Measurements from ENCODE around the gene PPP4R2. TPM values are rescaled to one million over a fixed set of nuclear protein-coding genes. Genes with fewer than 3 reads are reported as not detected.
A peak's percentile ranks its signal among the peaks of the same experiment; 100 is the strongest.

PPP4R2 gene
- total RNA-seq, 1 experiment from 2014 or later = 53.7 TPM

GRCh38 chr3:72964633-72965032 is 32.0 kb upstream of the PPP4R2 start:
- Histone ChIP-seq H3K36me3 (no peaks in the 10 kb centered on the region), H3K9me3 (replicated peaks) (no peaks in the 10 kb centered on the region), H3K27me3 (replicated peaks) (no peaks in the 10 kb centered on the region), H3K4me3 (no peak overlapping the region), H3K4me1 (replicated peaks) (no peaks in the 10 kb centered on the region), H3K27ac (no peak overlapping the region)
- DNase-seq (ENCODE audit: low read depth in 1 of 2, low spot score in 2 of 2) = no peak

- Histone ChIP-seq H3K4me1 (replicated peaks) (no peaks in the 10 kb centered on the region), H3K36me3 (no peaks in the 10 kb centered on the region), H3K27ac (no peak overlapping the region), H3K4me3 (no peak overlapping the region), H3K9me3 (replicated peaks) (no peaks in the 10 kb centered on the region), H3K27me3 (replicated peaks) (no peaks in the 10 kb centered on the region)
- DNase-seq (ENCODE audit: low read depth in 1 of 2, low spot score in 2 of 2) = no peak
Observed at GRCh38 chr3:72968266-72968664, 28.3 kb upstream of the PPP4R2 start.

DNA sequence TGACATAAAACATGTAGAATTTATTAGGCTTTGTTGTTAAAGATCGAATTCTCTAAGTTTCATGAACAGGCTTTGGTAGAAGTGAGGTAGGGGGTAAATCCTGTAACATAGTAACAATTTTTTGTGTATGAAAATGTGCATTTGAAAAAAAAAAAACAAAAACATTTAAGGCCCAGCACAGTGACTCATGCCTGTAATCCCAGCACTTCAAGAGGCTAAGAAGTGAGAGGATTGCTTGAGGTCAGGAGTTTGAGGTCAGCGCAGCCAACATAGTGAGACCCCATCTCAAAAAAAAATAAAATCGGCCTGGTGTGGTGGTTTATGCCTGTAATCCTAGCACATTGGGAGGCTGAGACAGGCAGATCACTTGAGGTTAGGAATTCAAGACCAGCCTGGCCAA is 26.8 kb upstream of the PPP4R2 start:
- no peak for DNase-seq (ENCODE audit: low read depth in 1 of 2, low spot score in 2 of 2)

DNA sequence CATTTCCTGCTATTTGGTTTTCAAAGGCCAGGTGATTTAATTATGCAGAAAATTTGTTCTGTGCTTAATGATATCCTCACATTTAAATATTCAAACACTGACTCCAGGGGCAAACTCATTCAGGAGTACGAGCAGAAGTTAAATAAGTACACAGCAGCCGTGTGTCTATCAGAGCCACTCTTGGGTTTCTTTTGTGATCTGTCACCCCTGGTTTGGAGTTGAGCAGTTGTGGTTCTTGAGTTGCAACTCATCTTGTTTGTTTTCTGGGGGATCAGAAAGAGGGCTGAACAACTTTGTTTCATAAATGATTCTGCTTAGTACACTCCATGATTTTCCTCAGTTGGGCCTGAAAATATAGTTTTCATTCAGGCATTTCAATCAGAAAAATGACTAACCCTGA is 25.7 kb upstream of the PPP4R2 start:
- Histone ChIP-seq H3K9me3 (replicated peaks) (no peaks in the 10 kb centered on the region), H3K36me3 (no peaks in the 10 kb centered on the region), H3K27ac (no peak overlapping the region), H3K4me1 (replicated peaks) (0 out of 2 replicates have a peak, but pooled peaks cover 1% of the 10 kb centered on the region), H3K4me3 (no peak overlapping the region), H3K27me3 (replicated peaks) (no peaks in the 10 kb centered on the region)
- DNase-seq (ENCODE audit: low read depth in 1 of 2, low spot score in 2 of 2) = no peak

More for the DNA sequence above, 26.8 kb upstream of the PPP4R2 start:
- Histone ChIP-seq H3K36me3 (no peaks in the 10 kb centered on the region), H3K27ac (no peak overlapping the region), H3K4me3 (no peak overlapping the region), H3K4me1 (replicated peaks) (no peaks in the 10 kb centered on the region), H3K27me3 (replicated peaks) (no peaks in the 10 kb centered on the region), H3K9me3 (replicated peaks) (no peaks in the 10 kb centered on the region)

DNA sequence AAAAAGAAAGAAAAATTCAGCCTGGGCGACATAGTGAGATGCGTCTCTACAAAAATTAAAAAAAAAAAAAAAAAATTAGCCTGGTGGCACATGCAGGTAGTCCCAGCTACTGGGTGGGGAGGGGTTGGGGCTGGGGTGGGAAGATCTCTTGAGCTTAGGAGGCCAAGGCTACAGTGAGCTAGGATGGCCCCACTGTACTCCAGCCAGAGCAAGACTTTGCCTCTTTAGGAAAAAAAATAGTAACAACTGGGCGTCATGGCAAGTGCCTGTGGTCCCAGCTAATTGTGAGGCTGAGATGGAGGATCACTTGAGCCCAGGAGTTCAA is 23.9 kb upstream of the PPP4R2 start:
- DNase-seq (ENCODE audit: low read depth in 1 of 2, low spot score in 2 of 2) = no peak
- Histone ChIP-seq H3K27me3 (replicated peaks) (no peaks in the 10 kb centered on the region), H3K4me1 (replicated peaks) (peaks cover 7% of the 10 kb centered on the region; the same call in 1 of the 2 replicates), H3K36me3 (no peaks in the 10 kb centered on the region), H3K27ac (no peak overlapping the region), H3K9me3 (replicated peaks) (no peaks in the 10 kb centered on the region), H3K4me3 (no peak overlapping the region)

GRCh38 chr3:72973031-72973723 is 23.4 kb upstream of the PPP4R2 start:
- Histone ChIP-seq H3K27ac (no peak overlapping the region), H3K9me3 (replicated peaks) (no peaks in the 10 kb centered on the region), H3K36me3 (no peaks in the 10 kb centered on the region), H3K27me3 (replicated peaks) (no peaks in the 10 kb centered on the region), H3K4me3 (no peak overlapping the region), H3K4me1 (replicated peaks) (peaks cover 7% of the 10 kb centered on the region; the same call in 1 of the 2 replicates)
- DNase-seq (ENCODE audit: low read depth in 1 of 2, low spot score in 2 of 2) = no peak

DNA sequence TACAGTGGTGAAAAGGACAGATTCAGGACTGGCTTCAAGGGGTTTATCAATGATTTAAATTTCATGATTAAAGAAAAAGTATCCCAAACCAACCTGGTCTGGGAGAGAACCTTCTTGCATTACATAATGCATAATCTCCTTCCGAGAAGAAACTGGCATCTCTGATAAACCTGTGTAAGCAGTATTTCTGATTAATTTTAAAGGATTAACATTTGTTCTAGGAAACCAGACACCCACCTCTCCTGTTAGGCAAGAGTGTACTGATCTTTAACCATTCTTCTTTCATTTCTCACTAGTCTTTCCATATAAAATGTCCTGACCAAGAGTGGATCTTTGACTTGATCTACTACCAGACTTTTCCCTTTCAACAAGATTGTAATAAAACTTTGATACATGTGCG is 22.8 kb upstream of the PPP4R2 start:
- H3K27me3 ChIP-seq (replicated peaks) = no peaks in the 10 kb centered on the region
- H3K4me1 ChIP-seq (replicated peaks) = peaks cover 7% of the 10 kb centered on the region; the same call in 1 of the 2 replicates
- H3K4me3 ChIP-seq = no peak overlapping the region
- H3K27ac ChIP-seq = no peak overlapping the region
- DNase-seq (ENCODE audit: low read depth in 1 of 2, low spot score in 2 of 2) = no peak
- no peaks in the 10 kb centered on the region for H3K9me3 ChIP-seq (replicated peaks)
- no peaks in the 10 kb centered on the region for H3K36me3 ChIP-seq

DNA sequence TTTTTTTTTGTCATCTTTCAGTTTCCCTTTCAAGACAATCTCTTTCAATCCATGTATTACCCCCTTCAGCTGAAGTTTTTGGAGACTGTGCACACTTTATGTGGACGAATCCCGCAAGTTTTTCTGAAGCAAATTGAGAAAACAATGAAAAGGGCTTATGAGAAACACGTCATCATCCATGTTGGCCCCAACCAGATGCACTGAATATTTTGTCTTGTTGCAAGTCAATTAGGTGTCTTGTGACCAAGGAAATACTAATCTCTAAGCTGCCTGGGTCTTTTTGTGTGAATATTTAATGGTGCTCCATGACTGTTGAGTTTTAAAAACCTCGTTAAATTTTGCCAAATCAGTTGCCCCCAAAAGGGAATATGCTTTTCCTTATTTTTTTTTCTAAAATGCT is 21.7 kb upstream of the PPP4R2 start:
- Histone ChIP-seq H3K27ac (no peak overlapping the region), H3K4me3 (no peak overlapping the region), H3K36me3 (no peaks in the 10 kb centered on the region), H3K9me3 (replicated peaks) (no peaks in the 10 kb centered on the region), H3K27me3 (replicated peaks) (no peaks in the 10 kb centered on the region), H3K4me1 (replicated peaks) (peaks cover 7% of the 10 kb centered on the region; the same call in 1 of the 2 replicates)
- no peak for DNase-seq (ENCODE audit: low read depth in 1 of 2, low spot score in 2 of 2)

DNA sequence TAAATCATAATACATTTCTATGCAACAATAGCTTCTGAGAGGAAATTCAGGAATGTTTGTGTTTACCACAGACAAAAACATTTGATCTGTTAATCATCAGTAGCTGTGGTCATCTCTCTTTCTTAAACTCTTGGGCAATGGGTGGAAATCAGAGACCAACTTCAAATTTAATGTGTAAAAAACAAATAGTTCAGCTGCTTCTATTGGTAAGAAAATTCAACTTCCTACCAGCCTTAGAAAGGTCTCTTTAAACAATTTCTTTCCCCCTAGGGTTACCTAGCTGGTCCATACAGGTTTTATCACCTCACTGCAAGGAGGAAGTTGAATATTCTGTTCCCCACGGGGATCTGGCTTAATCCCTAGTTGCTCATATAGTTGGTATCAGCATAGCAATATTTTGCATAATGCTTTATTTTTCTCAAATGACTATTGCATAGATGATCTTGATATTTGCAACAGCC is 20.3 kb upstream of the PPP4R2 start:
- Histone ChIP-seq H3K27me3 (replicated peaks) (no peaks in the 10 kb centered on the region), H3K4me1 (replicated peaks) (peaks cover 7% of the 10 kb centered on the region; the same call in 1 of the 2 replicates), H3K36me3 (no peaks in the 10 kb centered on the region), H3K4me3 (no peak overlapping the region), H3K9me3 (replicated peaks) (no peaks in the 10 kb centered on the region), H3K27ac (peak overlapping the region; percentile 28; the same call in 1 of the 2 replicates)
- peak in 1 of 2 experiments; percentile 46 for DNase-seq (ENCODE audit: low read depth in 1 of 2, low spot score in 2 of 2)

- Histone ChIP-seq H3K9me3 (replicated peaks) (no peaks in the 10 kb centered on the region), H3K4me1 (replicated peaks) (peaks cover 7% of the 10 kb centered on the region; the same call in 1 of the 2 replicates)
- no peak for DNase-seq (ENCODE audit: low read depth in 1 of 2, low spot score in 2 of 2)
Observed at GRCh38 chr3:72977060-72977808, 19.4 kb upstream of the PPP4R2 start.

GRCh38 chr3:72982609-72983366 is 13.8 kb upstream of the PPP4R2 start:
- no peaks in the 10 kb centered on the region for H3K9me3 ChIP-seq (replicated peaks)
- DNase-seq (ENCODE audit: low read depth in 1 of 2, low spot score in 2 of 2) = no peak
- no peaks in the 10 kb centered on the region for H3K4me1 ChIP-seq (replicated peaks)
- no peak overlapping the region for H3K4me3 ChIP-seq
- H3K36me3 ChIP-seq = no peaks in the 10 kb centered on the region
- no peaks in the 10 kb centered on the region for H3K27me3 ChIP-seq (replicated peaks)
- no peak overlapping the region for H3K27ac ChIP-seq

More at GRCh38 chr3:72977060-72977808, 19.4 kb upstream of the PPP4R2 start:
- H3K27ac ChIP-seq = no peak overlapping the region
- H3K27me3 ChIP-seq (replicated peaks) = no peaks in the 10 kb centered on the region
- no peak overlapping the region for H3K4me3 ChIP-seq
- no peaks in the 10 kb centered on the region for H3K36me3 ChIP-seq

DNA sequence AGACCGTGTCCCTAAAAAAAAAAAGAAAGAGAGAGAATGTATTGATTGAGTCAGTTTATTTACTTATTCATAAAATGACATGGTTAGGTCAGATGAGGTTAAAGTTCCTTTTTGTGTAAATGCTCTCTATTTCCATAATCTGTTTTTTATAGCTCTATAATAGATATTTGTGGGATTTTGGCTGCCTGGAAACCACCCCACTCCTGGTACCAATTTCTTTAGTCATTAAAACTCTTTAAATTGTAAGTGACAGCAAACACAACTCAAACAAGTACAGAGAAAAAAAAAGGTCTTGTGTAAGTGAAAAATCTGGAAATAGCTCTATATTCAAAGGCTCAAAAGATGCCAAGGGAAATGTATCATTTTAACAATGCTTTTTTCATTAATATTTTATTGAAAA is 11.0 kb upstream of the PPP4R2 start:
- no peaks in the 10 kb centered on the region for H3K36me3 ChIP-seq
- H3K27me3 ChIP-seq (replicated peaks) = no peaks in the 10 kb centered on the region
- H3K4me1 ChIP-seq (replicated peaks) = no peaks in the 10 kb centered on the region
- no peak overlapping the region for H3K4me3 ChIP-seq
- H3K27ac ChIP-seq = no peak overlapping the region
- no peak for DNase-seq (ENCODE audit: low read depth in 1 of 2, low spot score in 2 of 2)
- no peaks in the 10 kb centered on the region for H3K9me3 ChIP-seq (replicated peaks)

DNA sequence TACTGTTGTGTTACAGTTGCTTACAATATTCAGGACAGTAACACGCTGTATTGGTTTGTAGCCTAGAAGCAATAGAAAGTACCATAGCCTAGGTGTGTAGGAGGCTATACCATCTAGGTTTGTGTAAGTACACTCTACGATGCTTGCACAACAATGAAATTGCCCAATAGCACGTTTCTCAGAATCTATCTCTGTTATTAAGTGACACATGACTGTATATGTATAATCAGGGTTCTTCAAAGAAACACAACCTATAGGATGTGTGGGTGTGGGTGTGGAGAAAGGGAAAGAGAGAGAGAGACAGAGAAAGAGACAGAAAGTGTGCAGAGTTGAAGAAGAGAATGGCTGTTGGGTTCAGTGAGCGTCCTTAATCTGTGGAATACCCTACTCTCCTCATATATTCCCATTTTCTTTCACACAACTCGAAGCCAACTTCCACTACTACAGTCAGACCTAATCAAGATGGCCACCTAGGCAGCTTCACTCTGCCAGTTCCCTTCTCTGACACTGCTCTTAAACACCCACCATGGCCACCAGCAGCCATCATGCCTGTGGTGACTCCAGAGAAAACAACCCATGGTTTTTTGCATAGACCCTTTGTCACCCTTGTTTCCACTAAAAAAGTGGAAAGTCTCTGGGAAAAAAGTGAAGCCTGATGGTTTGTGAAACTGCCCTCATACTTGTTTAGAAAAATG is 5.8 kb upstream of the PPP4R2 start:
- no peak for DNase-seq (ENCODE audit: low read depth in 1 of 2, low spot score in 2 of 2)
- Histone ChIP-seq H3K4me3 (no peak overlapping the region), H3K27ac (no peak overlapping the region), H3K36me3 (no peaks in the 10 kb centered on the region), H3K27me3 (replicated peaks) (no peaks in the 10 kb centered on the region), H3K9me3 (replicated peaks) (no peaks in the 10 kb centered on the region), H3K4me1 (replicated peaks) (no peaks in the 10 kb centered on the region; the same call in 1 of the 2 replicates)
